K562 (cell line): Measurements from ENCODE around the gene EXOC7. TPM values are rescaled to one million over a fixed set of nuclear protein-coding genes. Genes with fewer than 3 reads are reported as not detected.

Experiments
- BRD9 ChIP-seq: fragments of 450-650 bp; IDR thresholded peaks from 2 replicates; pipeline ENCODE4 v1.6.1; 2018; ENCODE audit warnings: low read depth; ENCODE audit not compliant: partially characterized antibody
- ERF ChIP-seq: fragments of 450-650 bp; formaldehyde crosslinking; IDR thresholded peaks from 2 replicates; pipeline ENCODE4 v1.4.0; 2020; ENCODE audit warnings: mild to moderate bottlenecking, mixed read lengths
- ETV5 ChIP-seq: sonication (generic); formaldehyde crosslinking; IDR thresholded peaks from 2 replicates; pipeline ENCODE4 v1.4.0; 2020; ENCODE audit warnings: low read depth, mild to moderate bottlenecking, missing genetic modification reagents
- GATA2 ChIP-seq: sonication (generic); formaldehyde crosslinking; IDR thresholded peaks from 2 replicates; pipeline ENCODE4 v1.4.0; 2020; ENCODE audit warnings: mild to moderate bottlenecking, missing genetic modification reagents
- JUN ChIP-seq, 2 experiments: sonication (generic) in 1 of 2; formaldehyde crosslinking in 1 of 2; IDR thresholded peaks; 2 replicates each; pipeline versions ENCODE4 v1.6.1 to v1.8.0; 2012 to 2022; ENCODE audit warnings: borderline replicate concordance in 2 of 2, mild to moderate bottlenecking in 2 of 2, improper control_type of control experiment in 1 of 2, low read depth in 1 of 2, low read length in 1 of 2, missing genetic modification reagents in 1 of 2
- KAT2B ChIP-seq: IDR thresholded peaks from one replicate; pipeline ENCODE4 v1.6.1; 2012; ENCODE audit warnings: low read depth, mild to moderate bottlenecking, control low read depth, inconsistent platforms, low read length, moderate library complexity
- KHSRP ChIP-seq: fragments of 450-650 bp; IDR thresholded peaks from 2 replicates; pipeline ENCODE4 v1.6.1; 2017
- NCOA6 ChIP-seq: fragments of 450-650 bp; IDR thresholded peaks from 2 replicates; pipeline ENCODE4 v1.6.1; 2017; ENCODE audit warnings: mild to moderate bottlenecking
- PCBP2 ChIP-seq: fragments of 200-400 bp; formaldehyde crosslinking; IDR thresholded peaks from 2 replicates; pipeline ENCODE4 v1.6.1; 2018; ENCODE audit warnings: low read length, low read depth, mild to moderate bottlenecking, moderate library complexity; ENCODE audit not compliant: poor library complexity, severe bottlenecking
- POLR2AphosphoS2 ChIP-seq: IDR thresholded peaks from 2 replicates; pipeline ENCODE4 v1.6.1; 2012; ENCODE audit warnings: low read length, improper control_type of control experiment
- POLR3G ChIP-seq: IDR thresholded peaks from 2 replicates; pipeline ENCODE4 v1.6.1; 2011; ENCODE audit not compliant: insufficient read length, insufficient replicate concordance; ENCODE audit errors: extremely low read depth
- RBM22 ChIP-seq: fragments of 200-400 bp; formaldehyde crosslinking; IDR thresholded peaks from 2 replicates; pipeline ENCODE4 v1.6.1; 2018; ENCODE audit warnings: low read length, low read depth; ENCODE audit not compliant: poor library complexity, severe bottlenecking
- RFX5 ChIP-seq: IDR thresholded peaks from 2 replicates; pipeline ENCODE4 v1.6.1; 2011; ENCODE audit warnings: low read depth, mild to moderate bottlenecking, improper control_type of control experiment, low read length
- RFX7 ChIP-seq: fragments of 250-450 bp; sonication (Bioruptor Pico); IDR thresholded peaks from 2 replicates; pipeline ENCODE4 v1.5.1; 2021; ENCODE audit warnings: mild to moderate bottlenecking
- RHOXF2B ChIP-seq: fragments of 250-450 bp; sonication (Bioruptor Pico); conservative IDR thresholded peaks from 2 replicates; pipeline ENCODE4 v1.5.1; 2021
- SMAD1 ChIP-seq: fragments of 150-350 bp; IDR thresholded peaks from 2 replicates; pipeline ENCODE4 v1.6.1; 2014; ENCODE audit warnings: low read length, low read depth; ENCODE audit not compliant: partially characterized antibody
- SRSF7 ChIP-seq: fragments of 200-400 bp; formaldehyde crosslinking; optimal IDR thresholded peaks from 2 replicates; pipeline ENCODE3; 2017; ENCODE audit warnings: mild to moderate bottlenecking, low read depth, low read length
- TARDBP ChIP-seq: fragments of 450-650 bp; IDR thresholded peaks from 2 replicates; pipeline ENCODE4 v1.6.1; 2016
- ZBTB1 ChIP-seq: sonication (generic); formaldehyde crosslinking; IDR thresholded peaks from 2 replicates; pipeline ENCODE4 v1.8.1; 2023; ENCODE audit warnings: missing genetic modification reagents, low read depth, mild to moderate bottlenecking, borderline replicate concordance
- ZNF165 ChIP-seq: fragments of 250-450 bp; sonication (Bioruptor Pico); IDR thresholded peaks from 2 replicates; pipeline ENCODE4 v1.4.0; 2020; ENCODE audit warnings: borderline replicate concordance
- ZNF24 ChIP-seq: fragments of 450-650 bp; IDR thresholded peaks from 2 replicates; pipeline ENCODE4 v1.6.1; 2016
- ZNF324 ChIP-seq: fragments of 250-450 bp; sonication (Bioruptor Pico); IDR thresholded peaks from 2 replicates; pipeline ENCODE4 v1.4.0; 2020; ENCODE audit warnings: mild to moderate bottlenecking
- polyA plus RNA-seq, 8 experiments: library from polyadenylated mRNA; depleted of rRNA in 4 of 8; stranded (reverse) in 5 of 8; unstranded in 3 of 8; fragments of >200 nt; fragmentation: Nextera tagmentation in 2 of 8; fragmentation: Illumina TruSeq in 1 of 8; extraction: Ambion mirVana in 2 of 8; extraction: Trizol in 1 of 8; gene quantifications; 2 replicates each; pipeline versions ENCODE4 v1.2.1 to v1.2.3, GENCODE V29; 2011 to 2014; ENCODE audit warnings: inconsistent platforms in 1 of 8, missing spikeins in 1 of 8
- total RNA-seq, 7 experiments: library from RNA; depleted of rRNA in 6 of 7; stranded (reverse); fragments of >200 nt in 6 of 7; fragmentation: Illumina TruSeq in 2 of 7; extraction: Trizol in 2 of 7; gene quantifications; 2 replicates each; pipeline versions ENCODE4 v1.2.1 to v1.2.3, GENCODE V29; 2011 to 2021; ENCODE audit warnings: low replicate concordance in 1 of 7
- TF ChIP-seq, protein P1 (sequence below): sonication (generic); formaldehyde crosslinking; IDR thresholded peaks from 2 replicates; pipeline ENCODE4 v1.8.0; 2022; ENCODE audit warnings: mild to moderate bottlenecking, missing genetic modification reagents
- TF ChIP-seq, protein P2 (sequence below): fragments of 450-650 bp; IDR thresholded peaks from one replicate; pipeline ENCODE4 v1.6.1; 2018; ENCODE audit warnings: mild to moderate bottlenecking, moderate library complexity; ENCODE audit not compliant: partially characterized antibody
- TF ChIP-seq, protein P3 (sequence below): IDR thresholded peaks from 2 replicates; pipeline ENCODE4 v1.6.1; 2011; ENCODE audit warnings: borderline replicate concordance, low read depth, mild to moderate bottlenecking, moderate library complexity, low read length; ENCODE audit not compliant: insufficient read depth, poor library complexity, severe bottlenecking

The EXOC7 gene
- total and polyA plus RNA-seq, 9 of the 15 experiments (the other 6 are each of a cell fraction or from before 2014, with no cell fraction given) = 18.6 to 57.0 (median 35.0) TPM

DNA sequence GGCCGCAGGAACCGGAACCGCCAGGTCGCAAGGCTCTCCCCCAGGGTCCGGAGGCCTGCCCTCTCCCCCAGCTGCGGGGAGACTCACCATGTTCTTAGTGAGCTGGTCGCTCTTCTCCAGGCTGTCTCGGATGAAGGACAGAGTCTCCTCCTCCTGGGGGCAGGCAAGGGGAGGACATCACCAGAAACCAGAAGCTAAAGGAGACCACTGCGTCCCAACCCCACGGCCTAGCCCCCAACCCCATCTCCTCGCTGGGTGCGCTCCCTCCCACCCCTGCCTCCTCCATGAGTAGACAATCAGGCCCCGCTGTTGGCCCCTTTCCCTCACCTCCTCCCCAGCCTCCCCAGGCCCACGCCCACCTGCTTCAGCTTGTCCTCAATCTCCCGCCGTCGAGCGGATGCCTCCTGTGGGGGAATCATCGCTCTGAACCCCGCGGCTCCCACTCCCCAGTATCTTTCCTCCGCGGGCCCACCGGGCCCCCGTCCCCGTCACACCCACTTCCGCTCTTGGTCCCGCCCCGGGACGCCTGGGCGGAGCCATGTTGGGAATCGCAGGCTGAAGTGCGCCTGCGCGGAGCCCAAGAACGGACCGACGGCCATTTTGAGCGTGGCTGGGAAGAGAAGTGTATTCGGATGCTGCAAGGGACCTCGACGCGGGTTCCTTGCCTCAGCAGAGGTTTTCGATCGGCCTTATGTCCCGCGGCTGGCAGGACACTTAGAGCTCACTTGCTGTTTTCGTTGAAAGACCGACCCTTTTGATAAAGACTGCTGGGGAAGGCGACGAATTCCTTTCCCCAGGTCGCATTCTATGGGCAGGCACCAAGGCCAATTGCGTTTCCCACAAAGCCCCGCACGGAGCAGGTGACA lies at the start of gene EXOC7 (continued):
- TF ChIP-seq BRD9 = no peak
- no peak for TF ChIP-seq ERF (CRISPR knock-in tag)
- peak; percentile 83 for TF ChIP-seq ETV5
- TF ChIP-seq SMAD1 = no peak
- no peak for TF ChIP-seq RFX5
- no peak for TF ChIP-seq RBM22
- TF ChIP-seq, protein P1, sequence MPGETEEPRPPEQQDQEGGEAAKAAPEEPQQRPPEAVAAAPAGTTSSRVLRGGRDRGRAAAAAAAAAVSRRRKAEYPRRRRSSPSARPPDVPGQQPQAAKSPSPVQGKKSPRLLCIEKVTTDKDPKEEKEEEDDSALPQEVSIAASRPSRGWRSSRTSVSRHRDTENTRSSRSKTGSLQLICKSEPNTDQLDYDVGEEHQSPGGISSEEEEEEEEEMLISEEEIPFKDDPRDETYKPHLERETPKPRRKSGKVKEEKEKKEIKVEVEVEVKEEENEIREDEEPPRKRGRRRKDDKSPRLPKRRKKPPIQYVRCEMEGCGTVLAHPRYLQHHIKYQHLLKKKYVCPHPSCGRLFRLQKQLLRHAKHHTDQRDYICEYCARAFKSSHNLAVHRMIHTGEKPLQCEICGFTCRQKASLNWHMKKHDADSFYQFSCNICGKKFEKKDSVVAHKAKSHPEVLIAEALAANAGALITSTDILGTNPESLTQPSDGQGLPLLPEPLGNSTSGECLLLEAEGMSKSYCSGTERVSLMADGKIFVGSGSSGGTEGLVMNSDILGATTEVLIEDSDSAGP (CRISPR knock-in tag) = no peak
- no peak for TF ChIP-seq NCOA6
- TF ChIP-seq RHOXF2B (CRISPR knock-in tag) = no peak
- TF ChIP-seq POLR3G = no peak
- no peak for TF ChIP-seq ZNF24
- TF ChIP-seq SRSF7 = no peak
- TF ChIP-seq PCBP2 = no peak
- no peak for TF ChIP-seq POLR2AphosphoS2
- TF ChIP-seq ZNF165 = no peak
- TF ChIP-seq ZBTB1 (CRISPR knock-in tag) = no peak
- TF ChIP-seq KAT2B = no peak
- no peak for TF ChIP-seq GATA2 (CRISPR knock-in tag)
- no peak for TF ChIP-seq KHSRP
- TF ChIP-seq ZNF324 (CRISPR knock-in tag) = no peak
- TF ChIP-seq, protein P2, sequence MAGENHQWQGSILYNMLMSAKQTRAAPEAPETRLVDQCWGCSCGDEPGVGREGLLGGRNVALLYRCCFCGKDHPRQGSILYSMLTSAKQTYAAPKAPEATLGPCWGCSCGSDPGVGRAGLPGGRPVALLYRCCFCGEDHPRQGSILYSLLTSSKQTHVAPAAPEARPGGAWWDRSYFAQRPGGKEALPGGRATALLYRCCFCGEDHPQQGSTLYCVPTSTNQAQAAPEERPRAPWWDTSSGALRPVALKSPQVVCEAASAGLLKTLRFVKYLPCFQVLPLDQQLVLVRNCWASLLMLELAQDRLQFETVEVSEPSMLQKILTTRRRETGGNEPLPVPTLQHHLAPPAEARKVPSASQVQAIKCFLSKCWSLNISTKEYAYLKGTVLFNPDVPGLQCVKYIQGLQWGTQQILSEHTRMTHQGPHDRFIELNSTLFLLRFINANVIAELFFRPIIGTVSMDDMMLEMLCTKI = no peak
- no peak for TF ChIP-seq RFX7 (CRISPR knock-in tag)
- no peak for TF ChIP-seq TARDBP
- no peak for TF ChIP-seq JUN (IDR thresholded peaks at IDR 0.05; ENCODE audit: borderline replicate concordance, low read depth, low read length)
- no peak for TF ChIP-seq JUN (CRISPR knock-in tag; IDR thresholded peaks at IDR 0.05; ENCODE audit: borderline replicate concordance)
- TF ChIP-seq, protein P3, sequence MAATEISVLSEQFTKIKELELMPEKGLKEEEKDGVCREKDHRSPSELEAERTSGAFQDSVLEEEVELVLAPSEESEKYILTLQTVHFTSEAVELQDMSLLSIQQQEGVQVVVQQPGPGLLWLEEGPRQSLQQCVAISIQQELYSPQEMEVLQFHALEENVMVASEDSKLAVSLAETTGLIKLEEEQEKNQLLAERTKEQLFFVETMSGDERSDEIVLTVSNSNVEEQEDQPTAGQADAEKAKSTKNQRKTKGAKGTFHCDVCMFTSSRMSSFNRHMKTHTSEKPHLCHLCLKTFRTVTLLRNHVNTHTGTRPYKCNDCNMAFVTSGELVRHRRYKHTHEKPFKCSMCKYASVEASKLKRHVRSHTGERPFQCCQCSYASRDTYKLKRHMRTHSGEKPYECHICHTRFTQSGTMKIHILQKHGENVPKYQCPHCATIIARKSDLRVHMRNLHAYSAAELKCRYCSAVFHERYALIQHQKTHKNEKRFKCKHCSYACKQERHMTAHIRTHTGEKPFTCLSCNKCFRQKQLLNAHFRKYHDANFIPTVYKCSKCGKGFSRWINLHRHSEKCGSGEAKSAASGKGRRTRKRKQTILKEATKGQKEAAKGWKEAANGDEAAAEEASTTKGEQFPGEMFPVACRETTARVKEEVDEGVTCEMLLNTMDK = no peak
